ENCODE measurements around the gene B3GALT4. TPM values are rescaled to one million over a fixed set of nuclear protein-coding genes. Genes with fewer than 3 reads are reported as not detected.

Gene B3GALT4
- total and polyA plus RNA-seq, 2 of the 13 experiments (the other 11 are each of a cell fraction or from before 2014, with no cell fraction given) = 0.04 to 0.27 TPM

- TF ChIP-seq HIC2 (CRISPR knock-in tag; IDR thresholded peaks at IDR 0.05; ENCODE audit: low read depth) (no peak), SRY (CRISPR knock-in tag; IDR thresholded peaks at IDR 0.05) (peak; percentile 46; the same call in 1 of the 2 replicates), PAWR (CRISPR knock-in tag; IDR thresholded peaks at IDR 0.05; ENCODE audit: borderline replicate concordance) (no peak), ISX (CRISPR knock-in tag; conservative IDR thresholded peaks at IDR 0.05) (0 out of 2 replicates have a peak, but pooled peaks have one; percentile 79), SKIL (CRISPR knock-in tag; IDR thresholded peaks at IDR 0.05; ENCODE audit: borderline replicate concordance) (no peak), TCF12 (IDR thresholded peaks at IDR 0.05) (no peak), TCF12 (CRISPR knock-in tag; IDR thresholded peaks at IDR 0.05) (peak; percentile 36; the same call in 1 of the 2 replicates), TP53 (CRISPR knock-in tag; conservative IDR thresholded peaks at IDR 0.05) (0 out of 2 replicates have a peak, but pooled peaks have one; percentile 43), ZNF501 (CRISPR knock-in tag; IDR thresholded peaks at IDR 0.05) (peak; percentile 99), ZBTB10 (CRISPR knock-in tag; IDR thresholded peaks at IDR 0.05; ENCODE audit: borderline replicate concordance) (peak; percentile 57; the same call in 1 of the 2 replicates), HIVEP1 (CRISPR knock-in tag; IDR thresholded peaks at IDR 0.05) (no peak; the same call in none of the 2 replicates), ZNF614 (CRISPR knock-in tag; IDR thresholded peaks at IDR 0.05; ENCODE audit: borderline replicate concordance) (peak; percentile 19), CENPX (CRISPR knock-in tag; IDR thresholded peaks at IDR 0.05) (no peak), SUZ12 (IDR thresholded peaks at IDR 0.05; ENCODE audit: low read depth, low read length) (no peak), MXD3 (CRISPR knock-in tag; IDR thresholded peaks at IDR 0.05) (peak; percentile 56; the same call in 1 of the 2 replicates), SP5 (CRISPR knock-in tag; IDR thresholded peaks at IDR 0.05; ENCODE audit: borderline replicate concordance, low read depth) (peak; percentile 85), ZNF34 (CRISPR knock-in tag; IDR thresholded peaks at IDR 0.05; ENCODE audit: borderline replicate concordance) (peak; percentile 96), JARID2 (CRISPR knock-in tag; IDR thresholded peaks at IDR 0.05; ENCODE audit: insufficient replicate concordance) (no peak), SCMH1 (CRISPR knock-in tag; IDR thresholded peaks at IDR 0.05; ENCODE audit: borderline replicate concordance) (no peak), SMAD3 (CRISPR knock-in tag; IDR thresholded peaks at IDR 0.05) (peak; percentile 97), RFX5 (IDR thresholded peaks at IDR 0.05; ENCODE audit: low read depth, low read length) (peak; percentile 64; the same call in 1 of the 2 replicates), TEAD3 (CRISPR knock-in tag; optimal IDR thresholded peaks at IDR 0.05; ENCODE audit: borderline replicate concordance) (peak; percentile 54), NRL (CRISPR knock-in tag; IDR thresholded peaks at IDR 0.05; ENCODE audit: borderline replicate concordance) (peak; percentile 86; the same call in 1 of the 2 replicates)
Measured at GRCh38 chr6:33271468-33272274, 5.3 kb upstream of the B3GALT4 start, which contains the start of the genes RPS18 and VPS52 (continued).
